GM19397 (cell line): Measurements from ENCODE around the gene PTPRT.
"Not testable (repeated sequence)": the region's sequence is repeated elsewhere in the genome, so short reads cannot be mapped to it uniquely, and the experiment has no call there.

Experiments used
- ATAC-seq: cut with Tn5 transposase; IDR thresholded peaks from one replicate; pipeline ENCODE4 v1.9.1; 2021; ENCODE audit warnings: mild to moderate bottlenecking, moderate library complexity; ENCODE audit not compliant: unreplicated experiment

The PTPRT gene

GRCh38 chr20:42920776-42921175, 268.9 kb downstream of the PTPRT start:
- no peak for ATAC-seq

GRCh38 chr20:42919316-42919715, 270.4 kb downstream of the PTPRT start:
- no peak for ATAC-seq

GRCh38 chr20:42915081-42915480, 274.6 kb downstream of the PTPRT start:
- no peak for ATAC-seq

GRCh38 chr20:42914302-42914701, 275.4 kb downstream of the PTPRT start:
- ATAC-seq = no peak

- not testable (repeated sequence) for ATAC-seq
These were observed 278.9 kb downstream of the PTPRT start for GRCh38 chr20:42910808-42911207.

- ATAC-seq = no peak
These were observed 282.0 kb downstream of the PTPRT start for GRCh38 chr20:42907730-42908129.

- no peak for ATAC-seq
These were observed 283.6 kb downstream of the PTPRT start for GRCh38 chr20:42906120-42906519.

- ATAC-seq = no peak
These were observed 287.2 kb downstream of the PTPRT start for GRCh38 chr20:42902509-42902908.

GRCh38 chr20:42901689-42902440, 287.8 kb downstream of the PTPRT start:
- no peak for ATAC-seq

GRCh38 chr20:42900764-42901163, 288.9 kb downstream of the PTPRT start:
- ATAC-seq = not testable (repeated sequence)

GRCh38 chr20:42895020-42895419, 294.7 kb downstream of the PTPRT start:
- no peak for ATAC-seq

GRCh38 chr20:42894483-42894882, 295.2 kb downstream of the PTPRT start:
- no peak for ATAC-seq

GRCh38 chr20:42889517-42889916, 300.2 kb downstream of the PTPRT start:
- no peak for ATAC-seq

- no peak for ATAC-seq
These were observed 302.4 kb downstream of the PTPRT start for GRCh38 chr20:42887281-42887680.

GRCh38 chr20:42886801-42887200, 302.9 kb downstream of the PTPRT start:
- ATAC-seq = no peak

GRCh38 chr20:42886046-42886445, 303.7 kb downstream of the PTPRT start:
- no peak for ATAC-seq

GRCh38 chr20:42875581-42875980, 314.1 kb downstream of the PTPRT start:
- no peak for ATAC-seq

GRCh38 chr20:42873259-42873658, 316.4 kb downstream of the PTPRT start:
- ATAC-seq = no peak

- ATAC-seq = no peak
These were observed 325.6 kb downstream of the PTPRT start for GRCh38 chr20:42864116-42864515.

GRCh38 chr20:42862446-42862845, 327.3 kb downstream of the PTPRT start:
- no peak for ATAC-seq

- no peak for ATAC-seq
These were observed 332.3 kb downstream of the PTPRT start for GRCh38 chr20:42857446-42857845.

- ATAC-seq = no peak
These were observed 333.8 kb downstream of the PTPRT start for GRCh38 chr20:42855896-42856295.

- ATAC-seq = no peak
These were observed 337.0 kb downstream of the PTPRT start for GRCh38 chr20:42852691-42853090.
